ENCODE results near the gene DCHS2. TPM values are rescaled to one million over a fixed set of nuclear protein-coding genes. Genes with fewer than 3 reads are reported as not detected.

Gene DCHS2
- total RNA-seq, 1 donor from 2014 or later: 0.13 TPM

DNA sequence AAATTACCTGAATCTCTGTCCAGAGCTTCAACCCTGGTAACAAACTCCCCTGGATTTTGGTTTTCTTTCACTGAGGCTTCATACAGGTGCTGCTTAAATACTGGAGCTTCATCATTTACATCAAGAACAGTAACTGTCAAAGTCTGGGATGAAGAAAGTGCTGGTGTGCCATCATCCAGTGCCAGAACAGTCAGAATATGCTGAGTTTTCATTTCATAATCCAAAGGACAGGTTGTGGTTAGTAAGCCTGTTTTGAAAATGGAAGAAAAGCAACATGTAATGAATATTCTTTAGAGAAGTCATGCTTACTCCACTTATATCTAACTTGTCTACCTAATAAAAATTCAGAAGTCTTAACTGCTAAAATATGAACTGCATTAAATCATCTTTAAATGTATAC is 175.9 kb downstream of the DCHS2 start:
- DNase-seq (ENCODE audit: extremely low spot score, unreplicated experiment): no peak
- Mint-ChIP-seq H3K27me3 (ENCODE audit: unreplicated experiment) (no peaks in the 10 kb centered on the region), H3K4me1 (ENCODE audit: unreplicated experiment) (peaks cover 2% of the 10 kb centered on the region), H3K9me3 (ENCODE audit: unreplicated experiment) (peaks cover 7% of the 10 kb centered on the region), H3K36me3 (ENCODE audit: unreplicated experiment) (no peaks in the 10 kb centered on the region), H3K4me3 (ENCODE audit: unreplicated experiment) (no peak overlapping the region), H3K27ac (ENCODE audit: unreplicated experiment) (no peak overlapping the region)
- TF ChIP-seq, protein P1, sequence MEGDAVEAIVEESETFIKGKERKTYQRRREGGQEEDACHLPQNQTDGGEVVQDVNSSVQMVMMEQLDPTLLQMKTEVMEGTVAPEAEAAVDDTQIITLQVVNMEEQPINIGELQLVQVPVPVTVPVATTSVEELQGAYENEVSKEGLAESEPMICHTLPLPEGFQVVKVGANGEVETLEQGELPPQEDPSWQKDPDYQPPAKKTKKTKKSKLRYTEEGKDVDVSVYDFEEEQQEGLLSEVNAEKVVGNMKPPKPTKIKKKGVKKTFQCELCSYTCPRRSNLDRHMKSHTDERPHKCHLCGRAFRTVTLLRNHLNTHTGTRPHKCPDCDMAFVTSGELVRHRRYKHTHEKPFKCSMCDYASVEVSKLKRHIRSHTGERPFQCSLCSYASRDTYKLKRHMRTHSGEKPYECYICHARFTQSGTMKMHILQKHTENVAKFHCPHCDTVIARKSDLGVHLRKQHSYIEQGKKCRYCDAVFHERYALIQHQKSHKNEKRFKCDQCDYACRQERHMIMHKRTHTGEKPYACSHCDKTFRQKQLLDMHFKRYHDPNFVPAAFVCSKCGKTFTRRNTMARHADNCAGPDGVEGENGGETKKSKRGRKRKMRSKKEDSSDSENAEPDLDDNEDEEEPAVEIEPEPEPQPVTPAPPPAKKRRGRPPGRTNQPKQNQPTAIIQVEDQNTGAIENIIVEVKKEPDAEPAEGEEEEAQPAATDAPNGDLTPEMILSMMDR (IDR thresholded peaks at IDR 0.05): no peak

DNA sequence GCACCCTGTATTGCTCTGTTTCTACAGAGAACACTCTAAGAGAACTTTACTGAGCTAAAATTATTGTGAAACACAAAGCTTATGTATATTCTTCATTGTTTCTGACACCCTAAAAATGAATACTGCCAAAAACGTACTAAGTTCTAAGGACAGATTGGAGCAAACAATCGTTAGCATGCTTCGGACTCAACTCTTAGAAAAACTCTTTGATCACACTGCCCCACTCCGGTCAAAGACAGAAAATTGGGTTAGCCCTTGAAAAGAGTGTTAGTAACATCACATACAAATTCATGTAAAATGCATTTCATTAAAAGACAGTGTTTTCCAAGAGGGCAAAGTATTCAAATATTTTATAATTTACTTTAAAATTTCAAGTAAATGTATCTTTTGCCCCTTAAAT is 177.4 kb downstream of the DCHS2 start:
- no peaks in the 10 kb centered on the region for H3K36me3 Mint-ChIP-seq (ENCODE audit: unreplicated experiment)
- DNase-seq (ENCODE audit: extremely low spot score, unreplicated experiment): no peak
- no peaks in the 10 kb centered on the region for H3K27me3 Mint-ChIP-seq (ENCODE audit: unreplicated experiment)
- H3K27ac Mint-ChIP-seq (ENCODE audit: unreplicated experiment): no peak overlapping the region
- no peak overlapping the region for H3K4me3 Mint-ChIP-seq (ENCODE audit: unreplicated experiment)
- TF ChIP-seq, protein P1 (IDR thresholded peaks at IDR 0.05): peak; percentile 55
- H3K4me1 Mint-ChIP-seq (ENCODE audit: unreplicated experiment): peaks cover 2% of the 10 kb centered on the region
- H3K9me3 Mint-ChIP-seq (ENCODE audit: unreplicated experiment): peaks cover 12% of the 10 kb centered on the region

DNA sequence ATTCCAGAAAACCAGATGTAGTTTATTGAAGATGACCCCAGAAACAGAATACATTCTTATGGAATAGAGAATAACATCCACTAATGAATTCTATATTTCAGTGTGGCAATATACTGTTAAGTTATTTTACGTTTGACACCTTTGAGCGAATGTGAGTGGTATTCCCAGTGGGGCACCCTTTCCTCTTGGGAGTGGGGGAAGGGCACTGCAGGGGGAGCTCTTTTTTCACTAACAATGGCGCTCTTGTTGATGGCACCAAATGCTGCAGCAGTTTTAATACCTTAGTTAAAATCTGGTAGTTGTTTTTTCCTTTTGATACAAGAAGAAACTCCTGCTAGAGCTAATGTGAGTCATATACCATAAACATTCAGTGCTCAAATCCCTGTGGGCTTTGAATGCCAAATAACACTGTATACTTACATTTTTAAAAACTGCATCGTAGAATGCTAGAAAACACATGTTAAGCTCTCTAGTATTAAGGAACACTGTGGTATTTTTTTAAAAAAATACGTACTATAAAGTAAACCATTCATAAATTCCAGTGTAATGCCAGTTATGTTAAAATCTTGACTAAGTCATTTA is 178.5 kb downstream of the DCHS2 start:
- Mint-ChIP-seq H3K36me3 (ENCODE audit: unreplicated experiment) (no peaks in the 10 kb centered on the region), H3K27me3 (ENCODE audit: unreplicated experiment) (no peaks in the 10 kb centered on the region), H3K4me3 (ENCODE audit: unreplicated experiment) (no peak overlapping the region), H3K4me1 (ENCODE audit: unreplicated experiment) (peaks cover 2% of the 10 kb centered on the region), H3K27ac (ENCODE audit: unreplicated experiment) (no peak overlapping the region), H3K9me3 (ENCODE audit: unreplicated experiment) (peaks cover 16% of the 10 kb centered on the region)
- no peak for DNase-seq (ENCODE audit: extremely low spot score, unreplicated experiment)
- TF ChIP-seq, protein P1 (IDR thresholded peaks at IDR 0.05): no peak

DNA sequence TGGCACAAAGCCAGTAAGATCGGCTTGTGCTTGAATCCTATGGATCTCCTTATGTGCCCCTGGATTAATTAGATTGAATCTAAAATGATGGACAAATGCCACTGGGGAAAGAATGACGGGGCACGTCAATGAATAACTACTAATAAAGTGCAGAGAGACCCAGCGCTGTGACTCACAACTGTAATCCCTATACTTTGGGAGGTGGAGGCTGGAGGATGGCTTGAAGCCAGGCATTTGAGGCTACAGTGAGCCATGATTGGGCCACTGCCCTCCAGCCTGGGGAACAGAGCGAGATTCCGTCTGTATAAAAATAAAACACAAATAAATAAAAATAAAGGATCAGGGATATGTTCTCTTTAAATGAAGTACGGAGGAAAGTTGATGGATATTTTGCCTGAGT is 179.4 kb downstream of the DCHS2 start:
- TF ChIP-seq, protein P1 (IDR thresholded peaks at IDR 0.05): no peak
- H3K27ac Mint-ChIP-seq (ENCODE audit: unreplicated experiment): no peak overlapping the region
- H3K4me1 Mint-ChIP-seq (ENCODE audit: unreplicated experiment): peaks cover 2% of the 10 kb centered on the region
- H3K27me3 Mint-ChIP-seq (ENCODE audit: unreplicated experiment): no peaks in the 10 kb centered on the region
- H3K4me3 Mint-ChIP-seq (ENCODE audit: unreplicated experiment): no peak overlapping the region
- DNase-seq (ENCODE audit: extremely low spot score, unreplicated experiment): no peak
- no peaks in the 10 kb centered on the region for H3K36me3 Mint-ChIP-seq (ENCODE audit: unreplicated experiment)
- peaks cover 24% of the 10 kb centered on the region for H3K9me3 Mint-ChIP-seq (ENCODE audit: unreplicated experiment)

DNA sequence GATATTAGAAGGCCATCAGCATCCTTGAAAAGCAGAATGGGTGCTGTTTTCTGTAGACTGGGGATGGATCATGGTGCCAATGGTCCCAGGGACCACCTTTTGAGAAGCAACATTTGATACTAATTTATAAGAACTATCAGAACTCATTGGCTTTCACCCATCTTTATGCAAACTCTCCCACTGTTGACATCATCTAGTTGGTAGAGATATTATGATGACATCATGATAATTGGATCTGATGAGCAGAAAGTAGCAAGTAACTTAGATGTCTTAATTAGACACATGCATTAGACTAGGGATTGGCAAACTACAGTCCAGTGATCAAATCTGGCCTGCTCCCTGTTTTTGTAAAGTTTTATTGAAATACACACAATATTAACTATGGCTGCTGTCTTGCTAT is 181.0 kb downstream of the DCHS2 start:
- TF ChIP-seq, protein P1 (IDR thresholded peaks at IDR 0.05): no peak
- DNase-seq (ENCODE audit: extremely low spot score, unreplicated experiment): no peak
- Mint-ChIP-seq H3K4me3 (ENCODE audit: unreplicated experiment) (no peak overlapping the region), H3K27ac (ENCODE audit: unreplicated experiment) (no peak overlapping the region), H3K36me3 (ENCODE audit: unreplicated experiment) (no peaks in the 10 kb centered on the region), H3K27me3 (ENCODE audit: unreplicated experiment) (no peaks in the 10 kb centered on the region), H3K9me3 (ENCODE audit: unreplicated experiment) (peaks cover 24% of the 10 kb centered on the region), H3K4me1 (ENCODE audit: unreplicated experiment) (peaks cover 2% of the 10 kb centered on the region)
